Measurements from ENCODE around the gene OR5D13.

OR5D13 gene

DNA sequence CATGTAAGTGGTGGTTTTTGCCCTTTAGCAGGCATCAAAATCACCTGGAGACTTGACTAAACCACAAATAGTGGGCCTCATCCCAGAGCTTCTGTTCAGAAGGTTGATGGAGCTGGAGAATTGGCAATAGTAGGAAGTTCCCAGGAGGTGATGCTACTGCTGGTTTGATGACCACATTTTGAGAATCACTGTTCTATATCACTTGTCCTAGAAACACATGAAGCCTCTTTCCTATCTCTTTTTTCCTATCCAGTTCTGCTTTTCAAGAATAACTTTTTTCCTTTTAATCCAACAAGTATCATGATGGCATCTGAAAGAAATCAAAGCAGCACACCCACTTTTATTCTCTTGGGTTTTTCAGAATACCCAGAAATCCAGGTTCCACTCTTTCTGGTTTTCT lies at the start of gene OR5D13:
OR5D13 (plus strand) TSS at position 301 of the 400 bp plus-strand sequence; CDS start at position 301, 0 bp downstream.
- no peak for DNase-seq

GRCh38 chr11:55726715-55727324 lies 46.4 kb upstream of the OR5D13 start:
- no peak for DNase-seq

DNA sequence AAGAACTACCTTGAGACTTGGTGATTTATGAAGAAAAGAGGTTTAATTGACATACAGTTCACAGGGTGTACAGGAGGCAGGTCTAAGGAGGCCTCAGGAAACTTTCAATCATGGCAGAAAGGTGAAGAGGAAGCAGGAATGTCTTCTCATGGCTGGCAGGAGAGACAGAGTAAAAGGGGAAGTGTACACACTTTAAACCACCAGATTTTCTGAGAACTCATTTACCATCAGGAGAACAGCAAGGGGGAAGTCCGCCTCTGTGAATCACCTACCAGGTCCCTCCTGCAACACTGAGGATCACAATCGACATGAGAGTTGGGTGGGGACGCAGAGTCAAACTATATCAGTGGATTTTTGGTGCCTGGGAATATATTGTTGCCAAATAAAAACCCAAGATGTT lies 40.3 kb upstream of the OR5D13 start:
- no peak for DNase-seq

DNA sequence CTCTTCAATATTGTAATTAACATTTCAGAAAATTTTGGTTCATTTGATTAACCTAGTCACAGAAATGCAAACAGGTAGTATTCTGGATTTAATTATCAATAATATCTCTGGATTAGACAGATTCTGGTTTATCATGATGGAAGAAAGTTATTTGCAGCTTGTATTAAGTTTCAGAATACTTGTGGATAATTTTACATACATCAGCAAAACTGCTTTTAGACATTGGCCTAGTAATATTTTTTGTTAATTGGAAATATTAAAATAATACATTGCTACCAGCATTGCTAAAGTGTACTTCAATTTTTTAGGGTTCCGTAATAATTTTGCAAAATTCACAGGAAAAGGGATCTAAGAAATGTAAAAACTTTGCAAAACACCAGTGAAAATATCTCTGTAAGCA lies 18.4 kb downstream of the OR5D13 start:
- DNase-seq: no peak

- no peak for DNase-seq
Observed at GRCh38 chr11:55793321-55793720, 20.1 kb downstream of the OR5D13 start.

DNA sequence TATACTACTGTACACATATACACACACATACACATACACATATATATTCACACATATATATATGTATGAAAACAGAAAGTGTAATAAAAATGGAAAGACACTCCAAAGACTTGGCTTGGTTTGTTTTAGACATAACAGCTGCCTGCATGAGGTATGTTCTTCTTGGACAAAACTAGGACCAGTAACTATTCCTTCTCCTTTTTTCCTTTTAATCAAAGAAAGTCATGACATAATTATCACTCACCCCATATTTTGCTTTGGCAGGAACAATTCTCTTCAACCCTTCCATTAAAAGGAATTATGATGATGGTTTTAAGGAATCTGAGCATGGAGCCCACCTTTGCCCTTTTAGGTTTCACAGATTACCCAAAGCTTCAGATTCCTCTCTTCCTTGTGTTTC lies 22.0 kb downstream of the OR5D13 start, which contains the start of gene OR5D14:
OR5D14 (plus strand) TSS at position 301 of the 400 bp plus-strand sequence; CDS start at position 301, 0 bp downstream.
- DNase-seq: no peak

DNA sequence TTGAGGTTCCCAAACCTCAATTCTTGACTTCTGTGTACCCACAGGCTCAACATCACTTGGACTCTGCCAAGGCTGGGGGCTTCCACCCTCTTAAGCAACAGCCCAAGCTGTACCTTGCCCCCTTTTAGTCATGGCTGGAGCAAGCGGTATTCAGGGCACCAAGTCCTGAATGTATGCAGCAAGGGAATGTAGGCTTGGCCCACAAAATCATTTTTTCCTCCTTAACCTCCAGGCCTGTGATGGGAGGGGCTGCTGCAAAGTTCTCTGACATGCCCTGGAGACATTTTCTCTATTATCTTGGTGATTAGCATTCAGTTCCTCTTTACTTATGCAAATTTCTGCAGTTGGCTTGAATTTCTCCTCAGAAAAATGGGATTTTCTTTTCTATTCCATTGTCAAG lies 33.0 kb downstream of the OR5D13 start:
- no peak for DNase-seq

GRCh38 chr11:55811067-55811466 lies 37.8 kb downstream of the OR5D13 start, which contains the start of gene OR5L1:
Gene OR5L1 (plus strand): TSS chr11:55811367. CDS start chr11:55811467, 100 bp downstream.
- no peak for DNase-seq

DNA sequence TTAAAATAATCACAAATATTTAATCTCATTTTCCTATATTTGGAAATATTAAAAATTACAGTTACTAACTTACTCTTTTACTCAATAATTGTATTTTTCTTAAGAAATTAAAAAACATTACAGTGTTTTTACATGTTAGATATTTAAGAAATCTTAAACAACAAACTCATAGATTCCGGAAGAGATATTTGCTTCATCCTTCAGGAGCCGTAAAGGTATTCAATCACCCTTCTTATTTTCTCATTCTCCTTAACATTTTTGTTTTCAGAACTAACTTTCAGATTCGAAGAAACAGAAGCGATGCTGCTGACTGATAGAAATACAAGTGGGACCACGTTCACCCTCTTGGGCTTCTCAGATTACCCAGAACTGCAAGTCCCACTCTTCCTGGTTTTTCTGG lies 46.1 kb downstream of the OR5D13 start, which contains the start of gene OR5D18:
OR5D18 (plus strand) TSS at position 301 of the 400 bp plus-strand sequence; CDS start at position 301, 0 bp downstream.
- DNase-seq: no peak

Data from left hindlimb (tissue), 1 donor.